Measurements from ENCODE around the gene COL16A1.

COL16A1 gene

DNA sequence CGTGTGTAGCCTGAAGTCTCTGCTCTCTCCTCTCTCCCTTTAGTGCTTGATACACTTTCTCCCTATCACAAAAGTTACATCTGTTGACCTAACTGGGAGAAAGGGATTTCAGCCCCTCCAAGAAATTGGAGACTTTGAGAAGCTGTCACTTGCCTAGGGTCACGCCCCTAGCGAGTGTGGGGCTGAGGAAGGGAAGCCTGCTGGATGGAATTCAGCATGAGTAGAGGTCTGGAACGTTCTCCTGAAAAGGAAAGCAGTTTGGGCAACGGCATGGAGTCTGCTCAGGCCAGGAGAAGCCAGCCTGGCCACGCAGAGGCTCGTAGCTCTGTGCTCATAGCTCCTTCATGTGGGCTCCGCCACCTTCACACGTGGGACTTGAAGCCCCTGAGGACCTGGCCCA, 22.4 kb downstream of the COL16A1 start:
- no peak for DNase-seq

DNA sequence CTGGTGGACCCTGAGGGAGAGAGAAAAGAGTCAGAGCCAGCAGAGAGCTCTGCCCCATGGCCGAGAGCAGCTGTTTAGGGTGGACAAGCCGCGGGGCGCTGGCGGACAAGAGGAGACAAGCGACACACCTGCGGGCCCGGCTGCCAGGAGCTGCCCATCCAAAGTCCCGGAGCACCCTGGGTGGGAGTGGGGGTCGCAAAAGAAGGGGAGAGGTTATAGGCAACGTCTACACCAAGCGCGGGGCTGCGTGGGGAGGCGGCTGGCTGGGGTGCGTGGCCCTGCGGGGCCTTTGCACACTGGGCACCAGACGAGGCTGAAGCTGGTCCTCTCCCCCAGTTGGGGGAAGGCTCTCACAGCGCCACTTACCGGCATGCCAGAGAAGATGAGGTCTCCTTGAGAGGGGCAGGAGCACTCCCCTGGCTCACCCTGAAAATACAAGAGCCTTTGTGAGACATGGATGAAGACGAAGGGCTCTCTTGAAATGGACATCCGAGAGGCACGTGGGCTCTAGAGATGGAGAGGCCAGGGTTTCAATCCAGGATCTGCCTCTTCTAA, 24.1 kb downstream of the COL16A1 start:
- no peak for DNase-seq

DNA sequence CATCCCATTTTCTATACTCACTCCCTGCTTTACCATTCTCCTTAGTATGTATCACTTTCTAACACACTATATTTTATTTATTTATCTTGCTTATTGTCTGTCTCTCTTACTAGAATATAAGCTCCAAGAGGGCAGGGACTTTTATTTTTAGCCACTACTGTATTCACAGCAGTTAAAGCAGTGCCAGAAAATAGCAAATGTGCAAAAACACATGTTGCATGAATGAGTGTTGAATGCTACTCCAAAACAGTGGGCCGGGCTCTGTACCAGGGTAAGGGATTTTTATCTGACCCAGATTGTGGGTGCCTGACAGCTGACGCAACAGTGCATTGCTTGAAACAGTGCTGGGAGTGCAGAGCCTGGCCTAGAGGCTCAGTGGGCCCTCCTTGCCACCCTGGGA, 24.7 kb downstream of the COL16A1 start:
- DNase-seq: no peak

DNA sequence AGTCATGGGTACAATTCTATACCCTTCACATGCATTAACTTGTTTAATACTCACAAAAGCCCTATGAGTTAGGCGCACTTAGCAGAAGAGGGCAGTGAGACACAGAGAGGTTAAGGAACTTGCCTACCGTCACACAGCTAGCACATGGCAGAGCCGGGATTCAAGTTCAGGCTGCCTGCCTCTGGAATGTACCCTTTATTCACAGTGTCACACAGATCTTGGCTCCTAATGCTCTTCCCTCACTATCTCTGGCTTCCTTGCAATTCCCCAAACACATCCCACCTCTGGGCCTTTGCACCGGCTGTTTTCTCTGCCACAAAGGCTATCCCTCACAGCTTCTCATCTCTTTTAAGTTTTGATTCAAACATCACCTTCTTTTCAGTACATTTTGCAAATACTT, 25.1 kb downstream of the COL16A1 start:
- no peak for DNase-seq

DNA sequence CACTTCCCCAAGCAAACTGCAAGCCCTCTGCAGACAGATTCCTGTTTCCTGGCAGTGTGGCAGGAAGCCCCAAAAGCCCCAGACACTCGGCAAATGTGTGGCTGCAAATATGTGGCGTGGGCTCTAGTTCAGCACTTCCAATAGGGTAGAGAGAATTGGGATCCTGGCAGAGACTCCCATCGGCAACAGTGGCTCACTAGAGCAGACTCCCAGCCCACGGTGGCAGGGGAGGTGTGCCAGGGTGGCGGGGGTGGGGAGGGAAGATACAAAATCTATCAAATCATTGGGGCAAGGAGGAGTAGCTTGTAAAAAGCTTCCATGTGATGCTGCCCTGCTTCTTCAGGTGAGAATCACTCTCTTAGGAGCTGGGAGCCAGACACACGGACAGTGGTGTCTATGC, 25.9 kb downstream of the COL16A1 start:
- no peak for DNase-seq

DNA sequence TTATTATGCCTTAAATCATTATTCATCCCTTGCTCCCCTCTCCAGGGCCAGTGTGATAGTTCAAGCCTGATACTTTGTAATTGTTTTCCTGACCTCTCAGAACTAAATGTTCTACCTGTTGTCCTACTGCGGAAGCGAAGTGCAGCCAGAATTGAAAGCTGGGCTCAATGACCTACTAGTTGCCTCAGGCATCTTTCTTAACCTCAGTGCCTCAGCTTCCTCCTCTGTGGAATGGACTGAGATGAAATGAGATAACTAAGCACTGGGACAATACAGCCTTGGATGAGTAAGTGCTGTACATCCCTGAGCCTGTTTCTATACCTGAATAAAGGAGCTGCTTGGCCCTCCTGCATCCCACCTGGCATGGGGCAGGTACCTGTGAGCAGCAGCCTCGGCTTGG, 26.4 kb downstream of the COL16A1 start:
- DNase-seq: no peak

DNA sequence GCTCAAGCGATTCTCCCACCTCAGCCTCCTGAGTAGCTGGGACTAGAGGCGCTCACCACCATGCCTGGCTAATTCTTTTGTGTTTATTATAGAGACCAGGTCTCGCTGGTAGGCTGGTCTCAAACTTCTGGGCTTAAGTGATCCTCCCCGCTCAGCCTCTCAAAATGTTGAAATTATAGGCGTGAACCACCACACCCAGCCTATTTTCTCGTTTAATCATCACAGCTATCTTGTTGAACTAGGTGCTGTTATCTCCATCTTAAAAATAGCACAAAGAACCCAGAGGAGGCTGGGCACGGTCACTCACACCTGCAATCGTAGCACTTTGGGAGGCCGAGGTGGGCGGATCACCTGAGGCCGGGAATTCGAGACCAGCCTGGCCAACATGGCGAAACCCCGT, 28.1 kb downstream of the COL16A1 start:
- DNase-seq: no peak

DNA sequence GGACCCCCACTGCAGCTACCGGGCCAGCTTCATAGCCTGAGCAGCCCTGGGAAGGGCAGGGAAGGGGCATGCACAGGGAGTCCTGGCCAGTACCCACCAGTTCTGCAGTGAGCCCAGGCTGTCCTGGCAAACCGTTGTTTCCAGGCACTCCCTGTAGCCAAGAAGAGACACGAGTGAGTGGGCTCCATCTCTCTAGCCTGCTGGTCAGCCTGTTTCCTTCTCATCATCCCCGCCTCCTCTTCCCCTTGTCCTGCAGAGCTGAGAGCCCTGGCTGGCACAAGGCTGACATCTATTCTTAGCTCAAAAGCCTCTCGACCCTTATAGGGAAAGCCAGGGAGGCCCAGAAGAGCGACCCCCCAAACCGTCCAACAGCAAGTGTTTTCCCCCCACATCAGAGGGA, 28.7 kb downstream of the COL16A1 start:
- DNase-seq: no peak

DNA sequence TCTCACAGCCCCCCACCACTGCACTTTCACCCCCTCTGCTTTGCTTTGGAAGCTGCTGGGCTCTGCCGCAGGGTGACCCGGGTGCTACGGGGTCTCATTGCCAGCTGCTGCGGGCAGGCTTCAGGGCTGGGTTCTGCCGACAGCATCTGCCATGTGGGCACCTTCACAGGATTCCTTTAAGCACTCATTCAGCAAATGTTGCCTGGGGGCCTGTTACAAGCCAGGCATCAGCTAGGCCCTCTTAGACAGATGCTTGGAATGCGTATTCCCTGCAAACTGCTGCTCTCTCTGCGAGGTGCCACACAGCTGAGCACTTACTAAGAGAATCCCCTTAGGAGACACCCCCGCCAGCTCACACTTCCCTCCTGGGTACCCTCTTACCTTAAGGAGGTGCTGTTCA, 29.2 kb downstream of the COL16A1 start:
- DNase-seq: peak in 1 of 2 experiments; percentile 72

DNA sequence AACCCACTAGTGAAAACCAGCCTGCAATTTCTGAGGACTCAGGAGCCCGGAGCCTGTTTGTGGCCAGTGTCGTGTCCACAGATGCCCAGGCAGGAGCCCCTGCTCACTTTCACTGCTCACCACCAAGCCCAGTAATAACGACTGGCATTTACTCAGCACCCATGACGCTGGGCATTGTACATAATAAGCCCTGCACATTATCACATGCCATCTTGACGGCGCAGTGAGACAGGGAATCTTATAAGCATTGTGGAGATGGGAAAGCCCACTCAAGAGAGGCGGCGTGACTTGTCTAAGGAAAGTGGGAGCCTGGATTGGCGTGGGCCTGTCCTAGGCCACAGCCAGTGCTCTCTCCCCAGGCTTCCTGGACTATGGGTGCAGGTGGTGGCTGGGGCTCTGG, 30.4 kb downstream of the COL16A1 start:
- no peak for DNase-seq

DNA sequence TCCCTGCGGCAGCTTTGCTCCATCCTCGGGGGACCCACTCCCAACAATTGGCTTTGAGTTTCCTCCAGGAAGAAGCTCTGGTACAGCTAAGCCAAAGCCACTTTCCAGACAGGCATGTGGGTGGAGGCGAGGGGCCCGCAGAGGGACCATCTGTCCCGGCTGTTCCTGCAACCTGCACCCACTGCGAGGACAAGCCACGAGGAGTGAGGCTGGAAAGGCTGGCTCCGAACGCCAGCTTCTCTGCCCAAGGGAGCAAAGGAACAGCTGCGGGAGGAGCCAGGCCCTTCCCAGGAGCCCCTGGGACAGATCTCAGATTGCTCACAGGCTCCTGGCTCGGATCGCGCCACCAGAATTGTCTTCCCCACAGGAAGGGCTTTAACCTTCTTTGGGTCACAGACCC, 30.8 kb downstream of the COL16A1 start:
- DNase-seq: peak; percentile 73 to 98

DNA sequence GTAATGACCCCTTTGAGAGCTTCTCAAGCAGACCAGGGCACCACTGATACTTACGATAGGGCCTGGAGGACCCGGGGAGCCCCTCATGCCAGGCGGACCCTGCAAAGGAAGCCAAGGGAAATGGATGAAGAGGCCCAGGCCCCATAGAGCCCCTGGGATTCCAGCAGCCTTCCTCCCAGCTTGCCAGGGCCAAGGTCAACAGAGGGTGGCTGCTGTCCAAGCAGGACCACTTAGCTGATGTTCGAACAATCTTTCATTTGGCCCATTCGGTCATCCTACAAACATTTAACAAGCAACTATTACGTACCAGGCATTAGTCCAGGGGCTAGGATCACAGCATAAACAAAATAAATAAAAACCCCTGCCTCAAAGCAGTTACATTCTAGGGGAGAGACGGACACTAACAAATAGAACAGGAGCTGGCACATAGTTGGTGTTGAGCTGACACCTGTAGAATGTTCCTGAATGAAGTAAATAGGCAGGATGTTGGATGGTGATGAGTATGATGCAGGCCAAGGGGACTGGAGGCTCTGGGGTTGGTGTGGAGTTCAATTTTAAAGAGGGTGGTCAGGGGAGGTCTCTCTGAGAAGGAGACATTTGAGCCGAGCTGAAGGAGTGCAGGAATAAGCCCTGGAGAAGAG, 32.1 kb downstream of the COL16A1 start:
- no peak for DNase-seq

DNA sequence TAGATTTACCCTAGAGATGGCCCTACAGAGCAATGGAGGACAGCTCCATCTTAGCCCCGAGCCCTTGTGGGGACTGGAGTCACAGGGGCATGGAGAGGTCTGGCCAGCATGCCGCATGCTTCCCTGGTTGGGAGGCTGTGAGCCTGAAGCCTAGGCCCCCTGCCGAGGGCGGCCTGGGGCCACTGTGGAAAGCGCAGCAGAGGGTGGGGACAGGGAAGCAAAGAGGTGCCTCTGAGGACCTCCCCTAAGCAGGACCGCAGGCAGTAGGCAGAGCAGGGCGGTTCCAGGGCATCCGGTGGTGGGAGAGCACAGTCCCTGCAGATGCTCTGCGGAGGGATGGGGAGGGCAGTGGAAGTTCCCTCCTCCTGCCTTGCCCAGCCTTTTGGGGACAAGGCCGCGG, 32.7 kb downstream of the COL16A1 start:
- DNase-seq: no peak

DNA sequence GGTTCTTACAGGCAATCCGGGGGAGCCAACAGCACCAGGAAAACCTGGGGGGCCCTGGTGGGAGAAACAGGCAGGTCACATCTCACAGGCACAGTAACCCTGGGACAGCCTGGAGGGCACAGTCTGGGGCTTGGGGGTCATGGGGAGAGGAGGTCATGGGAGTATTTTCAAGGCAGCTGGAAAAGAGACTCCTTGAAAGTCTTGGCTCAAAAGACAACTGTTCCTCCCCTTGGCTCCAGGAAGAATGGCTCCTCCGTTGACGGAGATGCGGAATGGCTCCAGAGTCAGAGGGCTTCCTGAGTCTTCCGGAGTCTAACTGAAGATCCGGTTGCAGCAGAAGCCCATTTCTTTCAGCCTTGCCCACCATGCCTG, 33.2 kb downstream of the COL16A1 start:
- peak in 1 of 2 experiments; percentile 31 for DNase-seq

DNA sequence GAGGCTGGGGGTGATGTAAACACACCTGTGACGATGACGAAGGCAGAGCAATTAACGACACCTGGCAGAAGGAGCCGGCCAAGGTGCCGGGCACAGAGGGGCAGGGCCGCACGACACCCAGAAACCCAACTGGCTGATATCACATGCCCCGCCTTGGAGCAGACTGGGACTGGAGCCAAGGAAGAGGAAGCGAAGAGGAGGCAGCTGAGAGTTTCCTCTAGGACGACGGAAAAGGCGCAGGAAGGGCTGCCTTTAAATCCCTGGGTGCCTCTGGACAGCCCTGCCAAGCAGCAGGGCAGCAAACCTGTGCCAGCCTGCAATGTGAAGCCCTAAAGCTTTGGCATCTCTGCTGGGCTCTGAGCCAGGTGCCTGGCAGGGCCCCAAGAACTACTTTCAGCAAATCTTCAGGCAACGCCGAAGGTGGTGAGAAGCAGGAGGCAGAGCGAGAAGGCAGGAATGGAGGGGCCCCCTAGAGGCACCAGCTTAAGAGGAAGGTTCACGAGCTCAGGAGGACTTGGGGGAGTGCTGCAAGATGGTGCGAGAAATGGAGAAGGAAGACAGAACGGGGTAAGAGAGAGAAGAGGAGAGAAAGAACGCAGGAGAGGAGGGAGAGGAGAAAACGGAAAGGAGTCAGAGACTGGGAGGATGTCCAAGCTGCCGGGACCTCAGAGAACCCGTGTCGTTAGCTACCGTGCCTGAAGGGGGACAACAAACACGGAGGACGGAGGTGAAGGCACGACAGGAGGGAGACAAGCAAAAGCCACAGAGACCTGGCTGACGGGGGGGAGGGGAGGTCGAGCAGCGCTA, 33.8 kb downstream of the COL16A1 start:
- peak; percentile 95 to 99 for DNase-seq

DNA sequence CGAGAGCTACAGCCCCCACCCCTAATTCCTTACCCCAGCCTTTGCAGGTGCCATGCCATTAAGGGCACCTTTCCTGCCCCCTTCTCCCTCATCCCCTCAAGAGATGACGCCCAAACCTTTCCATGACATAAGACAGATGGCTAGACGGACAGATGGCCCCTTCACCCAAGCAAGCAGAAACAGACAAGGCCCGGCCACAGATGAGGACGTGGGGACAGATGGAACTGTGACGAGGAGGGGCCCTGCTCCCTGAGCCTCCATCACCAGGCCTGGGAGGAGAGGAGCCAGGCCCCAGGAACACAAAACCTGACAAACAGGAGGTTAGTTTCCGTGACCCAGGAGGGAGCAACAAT, 34.4 kb downstream of the COL16A1 start:
- DNase-seq: peak; percentile 81 to 85

DNA sequence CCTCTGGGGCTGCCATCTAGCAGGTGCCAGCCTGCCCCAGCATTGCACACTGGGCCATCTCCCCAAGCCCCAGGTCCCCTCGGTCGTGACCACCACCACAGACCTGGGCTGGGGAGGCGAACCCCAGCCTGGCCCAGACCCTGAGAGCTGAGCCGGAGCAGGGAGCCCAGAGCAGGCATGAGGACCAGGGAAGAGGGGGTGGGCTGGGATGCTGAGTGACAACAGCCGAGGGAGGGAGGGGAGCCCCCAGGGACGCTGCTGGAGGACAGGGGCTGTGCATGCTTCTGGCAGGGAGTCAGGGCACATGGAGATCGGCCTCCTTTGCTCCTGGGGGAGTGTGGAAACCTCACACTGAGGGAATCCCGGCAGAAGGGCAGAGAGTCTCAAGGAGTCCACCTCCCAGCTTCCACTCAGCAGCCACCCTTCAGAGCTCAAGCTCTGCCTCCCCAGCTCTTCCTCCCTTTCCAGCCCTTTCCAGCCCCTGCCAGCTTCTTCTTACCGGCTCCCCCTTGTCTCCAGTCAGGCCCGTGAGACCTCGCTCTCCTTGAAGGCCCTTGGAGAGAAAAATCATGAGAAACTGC, 35.4 kb downstream of the COL16A1 start:
- no peak for DNase-seq

DNA sequence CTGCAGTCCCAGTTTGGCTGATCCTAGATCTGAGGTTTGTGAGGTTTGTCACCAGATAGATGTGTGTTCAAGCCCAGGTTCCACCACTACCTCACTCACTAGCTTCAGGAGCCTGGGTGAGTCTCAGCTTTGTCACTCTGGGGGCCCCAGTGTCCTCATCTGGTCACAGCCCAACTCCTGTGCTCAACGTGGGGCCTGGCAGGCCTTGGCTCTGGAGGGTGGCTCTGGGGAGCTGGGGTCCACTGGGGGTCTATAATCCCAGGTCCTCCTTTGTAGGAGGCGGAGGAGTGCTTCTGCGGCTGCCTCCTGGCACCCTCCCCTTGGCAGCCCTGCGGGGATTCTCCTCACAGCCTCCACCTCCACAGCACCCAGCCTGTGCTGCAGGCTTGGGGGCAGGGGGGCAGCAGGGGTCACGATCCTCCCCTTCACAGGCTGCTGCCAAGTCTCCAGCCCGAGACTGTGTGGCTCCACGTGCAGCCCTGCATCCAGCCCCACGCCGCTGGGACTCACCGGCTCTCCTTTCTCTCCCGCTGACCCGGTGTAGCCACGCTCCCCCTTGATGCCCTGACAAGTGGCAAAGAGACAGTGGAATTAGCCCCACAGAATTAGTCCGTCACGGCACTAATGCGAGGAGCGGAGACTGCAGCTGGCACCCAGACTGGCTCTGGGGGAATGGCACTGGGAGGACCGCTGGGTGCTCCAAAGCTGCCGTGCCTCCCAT, 36.6 kb downstream of the COL16A1 start:
- no peak for DNase-seq

DNA sequence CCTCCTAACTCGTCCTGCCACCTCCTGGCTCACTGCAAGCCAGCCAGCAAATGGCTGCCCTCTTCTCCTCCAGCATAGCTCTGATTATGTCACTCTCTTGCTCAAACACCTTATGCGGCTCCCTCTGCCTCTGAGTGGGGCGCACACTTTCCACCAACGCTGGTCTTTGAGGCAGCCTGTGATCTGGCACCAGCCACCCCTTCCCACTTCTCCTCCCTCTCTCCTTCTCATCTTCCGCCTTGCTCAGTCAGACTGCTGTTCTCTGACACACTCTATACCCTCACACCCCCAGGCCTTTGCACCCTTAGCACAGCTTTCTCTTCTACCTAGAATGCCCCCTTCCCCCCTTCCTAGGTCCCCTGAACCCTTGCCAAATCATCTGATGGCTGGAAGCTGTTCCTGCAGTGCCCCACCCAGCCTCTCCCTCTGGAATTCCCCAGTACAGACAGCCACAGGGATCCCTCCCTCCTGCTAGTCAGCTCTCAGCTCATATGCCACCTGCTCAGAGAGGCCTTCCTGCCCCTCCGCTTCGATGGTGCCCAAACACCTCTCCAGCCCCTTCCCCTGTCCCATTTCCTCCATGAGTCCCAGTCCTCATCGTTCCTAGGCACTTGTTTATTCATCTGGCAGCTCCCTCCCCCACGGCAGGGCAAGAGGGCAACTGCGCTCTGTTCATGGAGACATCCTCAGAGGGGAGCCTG, 37.4 kb downstream of the COL16A1 start:
- DNase-seq: peak in 1 of 2 experiments; percentile 36

DNA sequence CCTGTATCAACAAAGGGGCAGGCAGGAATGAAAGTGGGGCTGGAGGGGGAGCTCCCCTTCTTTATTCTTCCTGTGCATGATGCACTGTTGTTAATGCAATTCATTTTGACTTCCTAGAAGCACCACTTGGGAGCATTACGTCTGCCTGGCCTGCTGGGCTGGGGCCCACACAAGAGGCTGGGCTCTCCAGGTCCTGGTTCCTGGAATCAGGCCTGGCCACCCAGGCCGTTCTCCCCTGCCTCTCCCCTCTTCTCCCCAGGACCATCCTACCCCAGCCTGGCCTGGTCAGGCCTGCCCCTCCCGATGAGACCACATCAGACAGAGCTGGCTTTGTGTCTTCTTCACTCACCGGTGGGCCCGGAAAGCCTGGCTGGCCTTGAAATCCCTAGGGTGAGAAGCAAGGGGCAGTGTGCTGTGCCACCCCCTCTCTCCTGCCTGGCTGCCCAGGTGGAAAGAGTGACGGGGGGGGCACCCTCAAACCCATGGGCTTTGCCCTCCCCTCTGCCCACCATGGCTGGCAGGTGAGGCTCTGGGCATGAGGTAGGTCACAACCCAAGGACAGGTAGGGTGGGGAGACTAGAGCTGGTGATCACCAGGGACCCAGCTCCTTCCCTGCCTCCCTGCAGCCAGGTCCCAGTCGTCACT, 38.5 kb downstream of the COL16A1 start:
- no peak for DNase-seq

DNA sequence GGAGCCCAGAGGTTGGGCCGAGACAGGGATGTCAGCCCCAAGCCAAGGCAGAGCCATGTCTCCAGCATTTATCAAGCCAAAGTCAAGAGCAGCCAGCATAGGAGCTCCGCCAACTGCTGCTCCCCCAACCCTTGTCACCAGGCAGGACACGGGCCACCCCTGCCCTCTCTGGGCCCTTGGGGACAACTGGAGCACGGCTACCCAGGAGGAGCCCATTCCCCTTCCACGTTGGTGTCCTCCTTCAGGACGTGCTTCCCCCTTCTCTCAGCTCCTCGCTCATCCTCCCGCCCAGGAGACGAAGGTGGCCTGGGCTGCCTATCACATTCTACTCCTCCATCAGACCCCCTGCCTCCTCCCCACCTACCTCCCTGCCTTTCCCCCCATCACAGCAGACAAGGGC, 39.3 kb downstream of the COL16A1 start:
- no peak for DNase-seq

Measured in NCI-H446 (cell line).